ELF-1 (cell line): ENCODE results near the gene ANXA5.
"Not testable (repeated sequence)": the region's sequence is repeated elsewhere in the genome, so short reads cannot be mapped to it uniquely, and the experiment has no call there.

ENCODE experiments used
- DNase-seq: peaks from one replicate; pipeline ENCODE4 v3.0.0-alpha.2; 2016; ENCODE audit warnings: low read depth, low spot score

ANXA5 gene

DNA sequence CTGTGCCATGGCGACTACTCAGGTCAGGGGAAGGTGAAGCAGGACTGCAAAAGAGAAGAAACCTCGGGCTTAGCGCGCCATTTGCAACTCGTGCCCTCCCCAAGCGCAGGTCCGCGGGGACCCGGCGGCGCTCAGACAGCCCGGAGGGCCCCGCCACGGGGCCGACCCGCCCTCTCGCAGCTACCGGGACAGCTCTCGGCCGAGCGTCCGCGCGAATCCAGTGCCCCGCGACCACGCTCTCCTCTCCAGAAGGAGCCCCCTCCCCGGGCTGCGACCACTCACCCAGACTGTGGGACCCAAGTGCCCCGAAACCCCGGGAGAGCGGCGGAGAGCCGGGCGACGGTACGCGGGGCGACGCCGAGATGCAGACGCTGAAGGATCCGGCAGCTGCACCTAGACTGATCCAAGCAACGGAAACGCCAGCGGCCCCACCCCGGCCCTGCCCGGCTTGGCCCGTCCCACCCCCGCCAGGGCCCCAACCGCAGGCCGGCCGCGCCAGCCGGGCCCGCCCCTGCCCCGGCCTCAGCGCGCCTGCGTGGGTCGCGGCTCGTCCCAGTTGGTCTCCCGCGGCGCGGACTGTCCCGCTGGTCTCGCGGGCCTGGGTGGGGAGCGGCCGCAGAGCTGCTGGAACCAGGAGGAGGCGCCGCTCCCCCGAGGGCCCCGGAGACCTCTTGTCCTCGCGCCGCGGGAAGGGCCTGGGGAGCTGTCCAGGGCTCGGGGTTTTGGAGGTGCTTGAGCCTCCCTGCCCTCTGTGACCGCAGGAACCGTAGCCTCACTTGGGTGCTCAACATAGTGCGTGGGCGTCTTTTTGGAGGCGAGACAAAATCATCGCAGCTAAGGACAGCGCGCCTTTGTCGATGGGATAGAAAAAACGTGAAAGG lies at the start of gene ANXA5:
ANXA5 (minus strand) TSS at position 400 of the 881 bp plus-strand sequence; CDS start at position 9, 391 bp downstream.
- peak; percentile 80 for DNase-seq

DNA sequence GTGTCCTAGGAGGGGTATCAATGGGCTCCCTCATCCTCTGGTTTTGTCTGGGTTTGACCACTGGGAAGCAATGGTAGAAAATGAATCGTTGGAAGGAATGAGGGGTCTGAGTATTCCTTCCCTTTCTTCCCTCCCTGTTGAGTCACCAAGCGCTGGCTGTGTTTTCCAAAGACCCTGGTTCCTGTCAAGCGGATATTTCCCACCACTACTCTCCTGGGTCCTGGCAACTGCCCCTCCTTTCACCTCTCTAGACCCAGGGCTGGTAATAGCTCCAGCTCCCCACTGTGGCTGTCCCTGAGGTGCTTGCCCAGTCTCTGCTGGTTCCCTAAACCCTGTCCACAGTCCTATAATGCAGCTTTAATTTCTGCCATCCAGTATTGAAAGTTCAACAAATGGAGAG lies 46.0 kb upstream of the ANXA5 start:
- DNase-seq = peak; percentile 58

DNA sequence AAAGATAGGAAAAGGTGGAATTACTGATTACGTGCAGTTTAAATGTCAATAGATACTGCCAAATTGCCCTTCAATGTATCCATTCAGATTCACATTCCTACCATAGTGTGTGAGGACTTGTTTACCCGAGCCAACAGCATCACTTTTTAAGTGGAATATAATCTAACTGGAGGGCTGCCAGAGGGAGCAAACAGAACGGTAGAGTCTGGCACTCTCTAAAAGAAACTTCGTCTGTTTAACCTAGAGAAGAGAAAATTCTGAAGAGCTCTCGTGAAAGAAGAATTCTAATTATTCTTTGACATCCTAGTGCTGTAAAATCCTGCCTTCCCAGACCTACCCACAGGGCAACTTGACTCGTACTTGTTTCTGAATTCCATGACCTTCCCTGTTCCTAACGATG lies 45.0 kb upstream of the ANXA5 start:
- no peak for DNase-seq

DNA sequence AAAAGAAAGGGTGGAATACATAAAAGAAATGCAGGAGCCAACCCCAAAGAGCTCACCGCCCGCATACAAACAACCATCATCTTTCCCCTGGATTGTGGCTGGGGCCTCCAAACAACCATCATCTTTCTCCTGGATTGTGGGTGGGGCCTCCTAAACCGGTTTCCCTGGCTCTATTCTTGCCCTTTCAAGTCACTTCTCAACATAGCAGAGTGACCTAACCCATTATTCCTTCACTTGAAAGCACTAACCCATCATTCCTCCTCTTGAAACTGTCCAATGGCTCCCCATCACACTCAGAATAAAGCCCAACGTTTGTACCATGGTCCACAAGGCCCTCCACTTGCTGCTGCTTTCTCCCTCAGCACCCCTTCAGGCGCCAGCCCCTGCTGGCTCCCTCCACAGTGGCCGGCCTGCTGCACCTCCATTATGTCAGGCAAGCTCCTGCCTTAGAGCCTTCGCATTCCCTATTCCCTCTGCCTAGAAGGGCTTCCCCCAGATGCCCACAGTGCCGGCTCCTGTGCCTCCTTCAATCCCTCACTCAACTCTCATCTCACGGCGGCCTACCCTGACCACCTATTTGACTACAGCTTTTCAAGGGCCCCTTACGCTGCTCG lies 44.1 kb upstream of the ANXA5 start:
- DNase-seq = peak; percentile 63

DNA sequence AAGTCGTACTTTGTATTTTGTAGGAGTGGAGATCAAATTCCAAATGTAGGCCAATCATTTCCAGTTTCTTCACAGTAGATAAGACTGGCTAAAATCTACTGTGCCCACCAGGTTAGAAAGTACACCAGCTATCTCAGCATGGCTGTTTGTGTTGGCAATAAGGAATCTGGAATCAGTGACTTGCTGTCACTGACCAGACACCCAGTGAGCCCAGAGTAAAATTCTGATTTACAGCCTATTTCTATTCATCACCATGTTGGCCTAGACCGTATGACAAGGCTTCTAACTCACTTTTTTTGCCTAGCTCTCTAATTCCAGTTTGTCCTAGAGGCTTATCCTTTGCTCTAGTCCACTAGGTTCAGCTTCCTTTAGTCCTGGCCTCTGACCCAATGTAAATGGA lies 42.8 kb upstream of the ANXA5 start:
- no peak for DNase-seq

DNA sequence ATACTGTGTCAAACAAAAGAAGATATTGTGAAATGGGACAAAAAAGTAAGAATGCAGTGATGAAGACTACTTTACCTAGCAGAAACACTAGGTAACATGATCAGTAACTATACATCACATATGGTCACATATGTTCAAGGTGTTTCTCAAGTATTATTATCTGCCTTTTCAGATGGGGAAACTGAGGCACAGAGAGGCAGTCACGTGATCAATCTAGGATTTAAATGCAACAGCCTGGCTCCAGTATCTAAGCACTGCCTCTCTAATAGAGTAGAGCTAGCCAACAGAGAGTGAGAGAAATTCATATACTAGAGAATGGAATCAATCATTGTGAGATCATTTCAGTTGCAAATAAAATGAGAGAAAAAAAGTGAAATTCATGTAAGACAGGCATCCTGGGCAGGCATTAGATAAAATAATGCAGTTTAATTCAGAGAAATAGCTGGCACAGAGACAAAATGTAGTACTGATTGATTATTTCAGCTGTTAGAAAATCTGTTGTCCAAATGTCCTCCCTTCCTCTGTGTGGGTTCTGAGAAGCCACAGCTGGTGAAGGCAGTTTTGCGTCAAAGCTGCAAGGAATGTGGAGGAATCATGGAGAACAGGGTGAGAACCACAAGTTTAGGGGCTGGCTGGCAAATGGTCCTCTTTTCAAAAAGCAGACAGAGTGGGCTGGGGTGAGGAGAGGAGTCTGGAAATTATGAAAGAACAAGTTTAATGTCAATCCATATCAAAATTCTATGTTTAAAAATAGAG lies 42.2 kb upstream of the ANXA5 start:
- no peak for DNase-seq

DNA sequence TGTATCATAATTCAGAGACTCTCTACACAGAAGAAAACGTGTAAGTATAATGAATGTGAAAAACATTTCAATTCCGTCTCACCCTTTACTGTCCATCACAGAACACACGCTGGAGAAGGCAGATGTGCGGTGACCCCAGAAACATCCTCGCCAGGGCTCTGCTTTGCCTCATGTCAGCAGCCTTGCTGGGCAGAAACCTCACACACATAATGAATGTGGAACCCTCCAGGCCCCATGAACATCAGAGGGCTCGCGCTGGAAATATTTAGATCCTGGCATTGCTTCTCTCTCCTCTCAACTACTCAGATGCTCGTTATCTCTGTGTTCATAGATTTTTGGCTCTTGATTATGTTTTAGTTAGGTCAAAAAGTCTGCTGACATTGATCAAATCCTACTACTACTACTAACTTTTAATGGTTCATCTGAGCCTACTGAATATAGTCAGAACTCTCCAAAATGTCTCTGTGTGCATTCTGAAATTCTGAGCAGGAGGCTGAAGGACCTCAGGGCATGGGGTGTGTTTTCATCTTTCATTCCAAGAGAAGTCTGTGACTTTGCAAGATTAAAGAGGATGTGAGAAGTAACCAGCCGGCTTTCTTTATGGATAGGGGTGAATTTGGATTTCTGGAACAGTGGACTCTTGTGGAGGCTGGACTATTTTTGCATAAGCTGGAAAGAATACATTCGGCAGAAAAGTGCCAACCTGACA lies 41.2 kb upstream of the ANXA5 start:
- no peak for DNase-seq

DNA sequence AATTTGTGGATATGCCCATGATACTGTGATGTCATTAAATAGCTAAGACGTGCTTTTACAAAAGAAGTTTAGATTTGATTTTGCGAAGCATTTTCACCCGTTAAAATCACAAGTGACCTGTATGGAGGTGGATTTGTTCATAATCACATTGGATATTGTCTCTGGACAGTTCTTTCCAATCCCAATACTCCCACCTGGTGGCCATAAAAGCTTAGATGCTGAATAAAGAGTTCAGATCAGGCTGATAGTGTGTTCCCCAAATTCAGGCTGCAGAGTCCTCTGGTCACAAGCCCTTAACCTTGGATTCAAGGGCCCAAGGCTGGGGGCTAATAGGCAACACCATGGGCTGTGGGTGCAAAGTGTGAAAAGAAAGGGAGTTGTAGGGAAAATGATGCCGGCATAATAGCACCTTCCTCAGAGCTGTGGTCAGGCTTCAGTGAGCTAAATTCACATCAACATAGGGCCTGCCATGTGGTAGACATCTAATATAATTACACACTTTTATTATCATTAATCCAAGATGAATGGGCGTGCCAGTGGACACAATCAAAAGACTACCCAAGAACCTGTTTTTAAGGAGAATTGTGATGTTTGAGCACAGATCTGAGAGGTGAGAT lies 40.1 kb upstream of the ANXA5 start:
- DNase-seq = no peak

DNA sequence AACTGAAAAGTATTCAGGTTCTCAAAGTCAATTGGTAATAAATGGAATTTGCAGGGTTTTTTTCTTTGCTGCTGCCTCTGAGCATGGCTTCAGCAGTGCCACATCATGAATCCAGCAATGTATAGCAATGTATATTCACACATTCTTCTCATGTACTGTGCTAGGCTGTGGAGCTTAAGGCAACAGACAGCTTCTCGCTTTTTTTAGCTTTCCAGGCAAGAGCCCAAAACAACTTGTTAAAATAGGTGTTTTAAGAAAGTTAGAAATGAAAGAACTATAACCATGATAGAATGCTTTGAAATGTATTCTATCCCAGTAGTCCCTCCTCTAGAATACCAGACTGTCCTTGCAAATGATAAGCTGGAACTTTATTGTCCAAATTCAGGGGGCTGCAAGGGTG lies 37.8 kb upstream of the ANXA5 start:
- no peak for DNase-seq

DNA sequence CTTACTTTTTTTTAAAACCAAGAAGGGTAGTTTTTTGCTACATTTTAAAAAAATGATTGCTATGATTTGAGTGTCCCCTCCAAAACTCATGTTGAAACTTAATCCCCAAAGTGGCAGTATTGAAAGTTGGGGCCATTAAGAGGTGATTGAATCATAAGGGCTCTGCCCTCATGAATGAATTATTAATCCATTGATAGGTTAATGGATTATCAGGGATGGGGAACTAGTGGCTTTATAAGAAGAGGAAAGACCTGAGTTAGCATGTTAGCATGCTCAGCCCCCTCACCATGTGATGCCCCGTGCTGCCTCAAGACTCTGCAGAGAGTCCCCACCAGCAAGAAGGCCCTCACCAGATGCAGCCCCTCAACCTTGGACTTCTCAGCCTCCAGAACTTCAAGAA lies 37.2 kb upstream of the ANXA5 start:
- DNase-seq = no peak

DNA sequence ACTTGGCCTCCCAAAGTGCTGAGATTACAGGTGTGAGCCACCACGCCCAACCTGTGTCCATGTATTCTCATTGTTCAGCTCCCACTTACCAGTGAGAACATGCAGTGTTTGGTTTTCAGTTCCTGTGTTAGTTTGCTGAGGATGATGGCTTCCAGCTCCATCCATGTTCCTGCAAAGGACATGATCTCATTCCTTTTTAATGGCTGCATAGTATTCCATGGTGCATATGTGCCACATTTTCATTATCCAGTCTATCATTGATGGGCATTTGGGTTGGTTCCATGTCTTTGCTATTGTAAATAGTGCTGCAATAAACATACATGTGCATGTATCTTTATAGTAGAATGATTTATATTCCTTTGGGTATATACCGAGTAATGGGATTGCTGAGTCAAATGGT lies 33.0 kb upstream of the ANXA5 start:
- not testable (repeated sequence) for DNase-seq

DNA sequence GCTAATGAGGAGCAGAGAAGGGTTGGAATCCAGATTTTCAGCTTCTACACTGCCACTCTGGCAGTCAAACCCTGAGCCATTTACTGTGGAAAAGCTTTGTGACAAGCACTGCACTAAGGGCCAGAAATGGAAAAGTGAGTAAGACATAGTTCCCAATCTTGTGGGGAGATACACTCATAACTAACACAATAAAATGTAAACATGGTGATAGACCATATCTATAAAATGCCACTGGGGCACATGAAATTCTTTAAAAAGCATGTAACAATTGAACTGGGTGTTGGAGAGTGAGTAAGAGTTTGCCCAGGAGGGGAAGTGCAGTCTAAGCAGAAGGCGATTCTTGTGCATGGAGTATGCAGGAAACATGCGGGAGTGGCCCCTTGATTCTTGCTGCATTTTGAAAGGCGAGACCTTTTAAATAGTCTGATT lies 32.0 kb upstream of the ANXA5 start:
- no peak for DNase-seq

DNA sequence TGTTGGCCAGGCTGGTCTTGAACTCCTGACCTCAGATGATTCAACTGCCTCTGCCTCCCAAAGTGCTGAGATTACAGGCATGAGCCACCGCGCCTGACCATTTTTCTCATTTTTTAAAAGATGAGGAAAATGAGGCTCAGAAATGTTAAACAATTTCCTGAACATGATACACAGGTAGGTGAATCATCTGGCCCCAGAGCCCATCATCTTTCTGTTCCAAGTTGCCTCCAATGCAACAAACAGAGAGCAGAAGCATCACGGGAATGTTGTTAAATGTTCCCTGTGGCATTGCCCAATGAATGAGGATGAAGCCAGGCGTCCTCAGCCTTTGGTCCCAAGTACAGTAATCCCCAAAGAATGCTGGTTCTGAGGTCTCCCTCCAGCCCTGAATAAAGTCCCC lies 31.3 kb upstream of the ANXA5 start:
- DNase-seq = no peak

DNA sequence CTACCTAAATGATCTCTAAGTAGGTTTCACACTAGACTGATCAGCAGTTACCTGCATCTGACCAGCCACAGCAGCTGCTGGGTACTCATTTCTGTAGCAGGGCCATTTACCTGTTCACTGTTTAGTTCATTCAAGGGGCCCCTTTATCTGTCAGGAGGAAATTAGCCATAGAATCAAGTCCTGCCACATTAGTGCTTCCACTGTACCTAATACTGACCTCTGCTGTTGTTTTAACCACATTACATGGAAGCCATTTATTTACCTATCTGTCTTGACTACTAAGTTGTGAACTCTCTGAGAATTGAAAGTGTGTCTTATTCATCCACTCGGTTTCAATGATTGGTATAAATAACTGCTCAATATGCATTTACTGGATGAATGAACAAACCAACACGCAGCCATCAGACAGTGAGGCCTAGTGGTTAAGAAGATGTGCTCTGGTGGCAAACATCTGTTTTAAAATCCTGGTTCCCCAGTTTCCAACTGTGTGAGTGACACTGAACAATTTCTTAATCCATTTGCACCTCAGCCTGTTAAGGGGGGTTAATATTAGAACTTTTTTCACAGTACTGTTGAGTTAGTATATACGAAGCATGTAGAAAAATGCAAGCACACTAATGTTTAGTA lies 30.0 kb upstream of the ANXA5 start:
- DNase-seq = no peak

DNA sequence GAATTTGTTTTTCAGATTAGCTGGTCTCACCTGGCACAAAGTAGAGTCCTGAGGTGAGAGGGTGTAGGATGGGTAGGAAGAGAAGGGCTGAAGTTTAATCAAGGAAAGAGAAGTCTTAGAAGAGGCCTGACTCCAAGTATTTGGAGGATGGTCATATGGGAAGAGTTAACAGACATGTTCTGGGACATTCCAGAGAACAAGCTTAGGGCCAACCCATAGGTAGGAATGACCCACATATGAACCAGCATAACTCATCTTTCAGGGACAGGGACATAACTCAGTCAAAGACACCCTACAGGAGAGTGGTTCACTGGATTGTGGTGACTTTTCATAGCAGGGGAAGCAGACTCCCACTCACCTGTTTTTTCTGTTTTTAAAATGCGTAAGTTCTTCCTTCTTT lies 27.9 kb upstream of the ANXA5 start:
- DNase-seq = no peak

DNA sequence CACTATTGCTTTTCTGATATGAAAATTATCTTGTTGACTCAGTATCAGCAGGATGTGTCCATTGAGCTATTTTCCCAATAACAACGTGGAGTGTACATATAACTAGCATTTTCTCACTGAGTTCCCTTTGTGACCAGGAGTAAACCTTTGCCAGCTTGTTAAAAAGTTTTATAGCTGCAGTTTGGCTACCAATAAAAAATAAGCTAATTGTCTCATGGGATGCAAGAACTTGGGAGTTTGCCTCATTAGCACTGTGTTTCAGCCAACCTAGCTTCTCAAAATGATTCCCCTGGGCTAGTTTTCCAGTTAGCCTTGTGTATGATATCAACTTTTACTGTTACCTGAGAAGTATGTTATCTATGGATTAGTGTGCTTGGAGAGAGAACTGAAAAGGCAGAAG lies 24.9 kb upstream of the ANXA5 start:
- no peak for DNase-seq

DNA sequence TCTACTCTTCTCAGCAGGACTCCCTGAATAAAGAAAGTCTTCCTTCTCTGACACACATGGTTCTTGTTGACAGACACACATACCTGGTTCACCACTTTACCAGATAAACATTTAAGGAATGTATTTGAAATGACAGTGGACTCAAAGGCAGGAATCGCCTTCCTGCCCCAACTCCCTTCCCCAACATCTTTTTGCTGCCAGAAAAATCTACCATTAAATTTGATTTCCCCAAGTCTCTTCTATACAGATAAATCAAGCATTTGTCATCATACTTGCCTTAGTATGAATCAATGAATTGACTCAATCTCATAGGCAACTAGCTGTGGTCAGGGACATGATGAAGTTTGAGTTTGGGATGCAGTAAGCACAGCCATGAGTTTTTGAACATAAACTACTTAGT lies 23.3 kb upstream of the ANXA5 start:
- no peak for DNase-seq

DNA sequence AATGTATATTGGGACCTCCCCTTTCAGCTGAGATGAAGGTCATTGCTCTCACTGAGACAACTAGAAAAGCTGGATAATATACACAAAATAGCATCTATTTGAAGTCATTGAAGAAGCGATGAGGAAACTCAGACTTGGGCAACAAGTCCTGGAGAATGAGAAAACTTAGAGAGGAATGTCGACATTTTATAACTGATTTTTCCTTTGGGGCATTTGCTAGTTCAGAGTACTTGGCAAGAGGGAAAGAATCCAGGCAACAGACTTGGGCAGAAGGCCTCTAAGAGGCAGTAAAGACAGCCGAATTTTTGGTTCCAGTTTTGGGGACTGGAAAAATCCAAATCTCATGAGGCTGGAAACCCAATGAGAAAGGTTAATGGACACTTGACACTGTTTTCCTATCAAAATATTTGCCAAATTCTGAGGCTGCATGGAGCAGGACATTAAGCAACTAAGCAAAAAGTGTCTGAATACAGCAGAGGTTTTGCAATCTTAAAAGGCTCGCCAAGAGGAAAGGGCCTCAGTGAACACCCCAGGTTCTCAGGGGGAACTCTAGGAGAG lies 21.0 kb upstream of the ANXA5 start:
- DNase-seq = no peak

DNA sequence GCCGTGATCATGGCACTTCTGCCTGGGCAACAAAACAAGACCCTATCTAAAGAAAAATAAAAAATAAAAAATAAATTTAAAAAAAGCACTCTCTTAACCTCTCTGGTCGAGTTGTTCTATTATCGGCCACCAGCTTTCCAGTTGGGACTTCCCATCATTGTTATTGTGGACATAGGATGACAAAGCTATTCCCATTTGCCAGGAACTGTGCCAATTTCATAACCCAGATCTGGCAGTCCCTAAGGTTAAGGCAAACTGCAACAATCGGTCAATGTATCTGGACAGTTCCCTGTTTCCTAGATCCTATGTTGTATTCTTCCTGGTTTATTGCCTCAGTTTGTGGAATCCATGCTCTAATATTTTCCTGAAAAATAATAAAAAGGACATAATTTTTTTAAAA lies 17.8 kb upstream of the ANXA5 start:
- no peak for DNase-seq

DNA sequence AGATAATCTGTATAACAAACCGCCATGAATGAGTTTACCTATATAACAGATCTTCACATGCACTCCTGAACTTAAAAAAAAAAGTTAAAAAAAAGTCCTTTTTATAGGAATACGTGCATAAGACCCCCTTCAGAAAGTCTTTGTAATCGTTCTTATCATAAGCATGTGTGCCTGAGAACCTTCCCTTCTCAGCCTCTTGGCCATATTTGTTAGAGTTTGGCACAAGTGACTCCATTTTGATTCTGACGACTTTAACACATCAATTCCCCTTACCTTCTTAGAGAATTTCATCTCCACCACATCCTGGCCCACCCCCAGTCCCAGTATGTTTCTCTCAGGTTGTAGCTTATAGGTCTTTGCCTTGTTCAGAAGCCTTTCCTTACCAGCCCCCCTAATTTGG lies 16.0 kb upstream of the ANXA5 start:
- DNase-seq = no peak
